Fibroblast of lung (primary cell): Measurements from ENCODE around the gene RNF150. TPM values are rescaled to one million over a fixed set of nuclear protein-coding genes. Genes with fewer than 3 reads are reported as not detected.
"Not testable (repeated sequence)": the region's sequence is repeated elsewhere in the genome, so short reads cannot be mapped to it uniquely, and the experiment has no call there.

Experiments used
- DNase-seq, 2 donors: peaks; one replicate each; pipeline versions ENCODE4 v3.0.0 to v3.0.0-alpha.2; 2010; ENCODE audit warnings: low read depth in 2 of 2
- H2AFZ ChIP-seq: 2 replicates; pipeline ENCODE4 v1.5.1; 2012; ENCODE audit warnings: low read length, control low read depth, inconsistent platforms
- H3K27ac ChIP-seq: 2 replicates; pipeline ENCODE4 v1.5.1; 2011; ENCODE audit warnings: low read length, control low read depth; ENCODE audit not compliant: insufficient read depth
- H3K27me3 ChIP-seq: 2 replicates; pipeline ENCODE4 v1.5.1; 2011; ENCODE audit warnings: mild to moderate bottlenecking, low read length; ENCODE audit not compliant: control insufficient read depth, insufficient read depth
- H3K36me3 ChIP-seq: 2 replicates; pipeline ENCODE4 v1.5.1; 2011; ENCODE audit warnings: low read length; ENCODE audit not compliant: control insufficient read depth, insufficient read depth
- H3K4me1 ChIP-seq: 2 replicates; pipeline ENCODE4 v1.5.1; 2011; ENCODE audit warnings: low read length; ENCODE audit not compliant: control insufficient read depth, insufficient read depth; ENCODE audit errors: extremely low read depth
- H3K4me2 ChIP-seq: 2 replicates; pipeline ENCODE4 v1.5.1; 2011; ENCODE audit warnings: low read length, control low read depth; ENCODE audit not compliant: insufficient read depth; ENCODE audit errors: extremely low read depth
- H3K4me3 ChIP-seq, 4 experiments: fragments of 200-600 bp in 1 of 4; sonication (generic) in 1 of 4; replicated peaks in 1 of 4; 2 replicates each; pipeline ENCODE4 v1.5.1; 2011 to 2016; ENCODE audit warnings: low read length in 4 of 4, low read depth in 3 of 4, mild to moderate bottlenecking in 3 of 4, control low read depth in 2 of 4, inconsistent platforms in 1 of 4, mixed read lengths in 1 of 4; ENCODE audit not compliant: insufficient read depth in 1 of 4; ENCODE audit errors: control extremely low read depth in 1 of 4
- H3K79me2 ChIP-seq: 2 replicates; pipeline ENCODE4 v1.5.1; 2012; ENCODE audit warnings: mild to moderate bottlenecking, low read length, inconsistent platforms; ENCODE audit not compliant: control insufficient read depth, insufficient read depth
- H3K9ac ChIP-seq: 2 replicates; pipeline ENCODE4 v1.5.1; 2011; ENCODE audit warnings: mild to moderate bottlenecking, low read length, control low read depth; ENCODE audit not compliant: insufficient read depth
- H3K9me3 ChIP-seq: 2 replicates; pipeline ENCODE4 v1.5.1; 2012; ENCODE audit warnings: low read depth, low read length; ENCODE audit not compliant: control insufficient read depth, insufficient read depth
- H4K20me1 ChIP-seq: 2 replicates; pipeline ENCODE4 v1.5.1; 2011; ENCODE audit warnings: low read length; ENCODE audit not compliant: control insufficient read depth, insufficient read depth; ENCODE audit errors: extremely low read depth
- CTCF ChIP-seq, 2 donors: IDR thresholded peaks in 1 of 2; conservative IDR thresholded peaks in 1 of 2; 1 replicate in 1 of 2; 2 replicates in 1 of 2; pipeline ENCODE4 v1.5.1; 2011 to 2012; ENCODE audit warnings: low read length in 2 of 2, control low read depth in 1 of 2, inconsistent platforms in 1 of 2, low read depth in 1 of 2, mild to moderate bottlenecking in 1 of 2
- EZH2 ChIP-seq: IDR thresholded peaks from 2 replicates; pipeline ENCODE4 v1.5.1; 2012; ENCODE audit warnings: low read length, control low read depth, mild to moderate bottlenecking; ENCODE audit errors: missing control alignments
- polyA plus RNA-seq, 2 donors: library from polyadenylated mRNA; depleted of rRNA in 1 of 2; stranded (reverse) in 1 of 2; unstranded in 1 of 2; fragments of >200 nt; gene quantifications; 2 replicates each; pipeline ENCODE4 v1.2.1, GENCODE V29; 2011 to 2012; ENCODE audit warnings: missing spikeins in 1 of 2
- total RNA-seq: library from RNA; depleted of rRNA; stranded (reverse); fragments of >200 nt; gene quantifications from 2 replicates; pipeline ENCODE4 v1.2.1, GENCODE V29; 2014

RNF150 gene
- total and polyA plus RNA-seq, 2 donors (not counting 1 experiment from before 2014, with no cell fraction given) = 0.66 to 5.6 TPM

GRCh38 chr4:141057582-141057981 lies 75.7 kb downstream of the RNF150 start:
- Histone ChIP-seq H4K20me1 (no peaks in the 10 kb centered on the region), H3K9me3 (no peaks in the 10 kb centered on the region), H3K4me1 (peaks cover 7% of the 10 kb centered on the region), H3K4me3 (no peak overlapping the region), H3K79me2 (no peaks in the 10 kb centered on the region), H3K27me3 (no peaks in the 10 kb centered on the region), H3K9ac (no peak overlapping the region), H3K4me2 (no peak overlapping the region), H3K27ac (no peak overlapping the region), H3K36me3 (no peaks in the 10 kb centered on the region), H2AFZ (no peak overlapping the region)
- no peak for DNase-seq
- TF ChIP-seq CTCF (conservative IDR thresholded peaks at IDR 0.05 in 1 of 2, IDR thresholded peaks at IDR 0.05 in 1 of 2; ENCODE audit: low read depth in 1 of 2, low read length in 2 of 2) (no peak), EZH2 (no peak)

- Histone ChIP-seq H3K27me3 (no peaks in the 10 kb centered on the region), H3K36me3 (no peaks in the 10 kb centered on the region), H3K4me1 (peaks cover 7% of the 10 kb centered on the region), H3K9ac (no peak overlapping the region), H3K79me2 (no peaks in the 10 kb centered on the region), H3K4me2 (no peak overlapping the region), H3K9me3 (no peaks in the 10 kb centered on the region), H4K20me1 (no peaks in the 10 kb centered on the region), H3K4me3 (no peak overlapping the region), H3K27ac (no peak overlapping the region), H2AFZ (no peak overlapping the region)
- DNase-seq = peak in 1 of 2 donors; percentile 42
- TF ChIP-seq CTCF (conservative IDR thresholded peaks at IDR 0.05 in 1 of 2, IDR thresholded peaks at IDR 0.05 in 1 of 2; ENCODE audit: low read depth in 1 of 2, low read length in 2 of 2) (no peak), EZH2 (no peak)
Observed at GRCh38 chr4:141056473-141056872, 76.8 kb downstream of the RNF150 start.

GRCh38 chr4:141054446-141054845 lies 78.8 kb downstream of the RNF150 start:
- H3K9me3 ChIP-seq = no peaks in the 10 kb centered on the region
- no peak for DNase-seq
- no peak overlapping the region for H3K4me2 ChIP-seq
- H3K27ac ChIP-seq = no peak overlapping the region
- no peaks in the 10 kb centered on the region for H3K36me3 ChIP-seq
- peaks cover 7% of the 10 kb centered on the region for H3K4me1 ChIP-seq
- no peak overlapping the region for H3K4me3 ChIP-seq
- H3K79me2 ChIP-seq = no peaks in the 10 kb centered on the region
- no peak overlapping the region for H3K9ac ChIP-seq
- H2AFZ ChIP-seq = no peak overlapping the region
- H3K27me3 ChIP-seq = no peaks in the 10 kb centered on the region
- TF ChIP-seq EZH2 (no peak), CTCF (conservative IDR thresholded peaks at IDR 0.05 in 1 of 2, IDR thresholded peaks at IDR 0.05 in 1 of 2; ENCODE audit: low read depth in 1 of 2, low read length in 2 of 2) (no peak)
- H4K20me1 ChIP-seq = no peaks in the 10 kb centered on the region

- not testable (repeated sequence) for H3K4me1 ChIP-seq, H3K4me2 ChIP-seq, DNase-seq, H3K9ac ChIP-seq, H3K36me3 ChIP-seq, H2AFZ ChIP-seq, H4K20me1 ChIP-seq, H3K4me3 ChIP-seq, H3K9me3 ChIP-seq, H3K27ac ChIP-seq, H3K79me2 ChIP-seq, H3K27me3 ChIP-seq
Observed at GRCh38 chr4:141050999-141051398, 82.3 kb downstream of the RNF150 start.
